AG10803 (cell line): Measurements from ENCODE around the gene ADCY9.

Experiments
- DNase-seq: peaks from one replicate; pipeline ENCODE4 v3.0.0; 2010; ENCODE audit warnings: low read depth
- H3K4me3 ChIP-seq: 2 replicates; pipeline ENCODE4 v1.5.1; 2011; ENCODE audit warnings: mild to moderate bottlenecking, low read length, control low read depth
- CTCF ChIP-seq: conservative IDR thresholded peaks from 2 replicates; pipeline ENCODE4 v1.5.1; 2011; ENCODE audit warnings: mild to moderate bottlenecking, low read length, control low read depth, inconsistent platforms

ADCY9 gene

GRCh38 chr16:4152267-4152666, 36.0 kb upstream of the ADCY9 start:
- no peak for DNase-seq
- H3K4me3 ChIP-seq: no peak overlapping the region
- no peak for TF ChIP-seq CTCF

GRCh38 chr16:4147236-4147635, 31.0 kb upstream of the ADCY9 start:
- no peak for TF ChIP-seq CTCF
- no peak overlapping the region for H3K4me3 ChIP-seq
- no peak for DNase-seq

- no peak overlapping the region for H3K4me3 ChIP-seq
- no peak for DNase-seq
- TF ChIP-seq CTCF: no peak
Observed at GRCh38 chr16:4142268-4142667, 26.0 kb upstream of the ADCY9 start.

- no peak for TF ChIP-seq CTCF
- no peak overlapping the region for H3K4me3 ChIP-seq
- no peak for DNase-seq
Observed at GRCh38 chr16:4141604-4142003, 25.4 kb upstream of the ADCY9 start.

GRCh38 chr16:4140652-4141051, 24.4 kb upstream of the ADCY9 start:
- DNase-seq: peak; percentile 47
- TF ChIP-seq CTCF: no peak
- no peak overlapping the region for H3K4me3 ChIP-seq

- no peak for TF ChIP-seq CTCF
- no peak overlapping the region for H3K4me3 ChIP-seq
- no peak for DNase-seq
Observed at GRCh38 chr16:4139968-4140367, 23.7 kb upstream of the ADCY9 start.

- no peak for DNase-seq
- H3K4me3 ChIP-seq: no peak overlapping the region
- TF ChIP-seq CTCF: no peak
Observed at GRCh38 chr16:4138713-4139112, 22.5 kb upstream of the ADCY9 start.
